HUDEP-2 (cell line): Measurements from ENCODE around the gene C1D.
"Not testable (repeated sequence)": the region's sequence is repeated elsewhere in the genome, so short reads cannot be mapped to it uniquely, and the experiment has no call there.

ENCODE experiments used
- DNase-seq, 76 experiments: peaks; one replicate each; lab custom pipeline; 2025; ENCODE audit not compliant: unreplicated experiment in 76 of 76; lab: John Stamatoyannopoulos, UW

Gene C1D

DNA sequence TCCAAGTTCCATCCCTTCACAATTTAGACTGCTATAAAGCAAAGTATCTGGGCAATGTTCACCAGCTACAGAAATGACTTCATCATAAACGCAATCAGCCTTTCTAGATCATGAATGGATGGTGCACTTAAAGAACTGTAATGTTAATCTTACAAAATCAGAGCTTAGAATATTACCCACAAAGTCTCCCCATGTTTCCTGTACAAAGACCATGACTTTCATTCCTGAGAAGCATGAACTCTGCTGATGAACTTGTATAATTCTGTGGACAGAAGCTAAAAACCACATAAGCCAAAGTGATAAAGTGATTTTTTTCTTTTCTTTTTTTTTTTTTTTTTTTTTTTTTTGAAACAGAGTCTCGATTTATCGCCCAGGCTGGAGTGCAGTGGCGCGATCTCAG is 53.3 kb downstream of the C1D start:
- DNase-seq: no peak

GRCh38 chr2:68000170-68000825 is 62.5 kb downstream of the C1D start:
- no peak for DNase-seq

DNA sequence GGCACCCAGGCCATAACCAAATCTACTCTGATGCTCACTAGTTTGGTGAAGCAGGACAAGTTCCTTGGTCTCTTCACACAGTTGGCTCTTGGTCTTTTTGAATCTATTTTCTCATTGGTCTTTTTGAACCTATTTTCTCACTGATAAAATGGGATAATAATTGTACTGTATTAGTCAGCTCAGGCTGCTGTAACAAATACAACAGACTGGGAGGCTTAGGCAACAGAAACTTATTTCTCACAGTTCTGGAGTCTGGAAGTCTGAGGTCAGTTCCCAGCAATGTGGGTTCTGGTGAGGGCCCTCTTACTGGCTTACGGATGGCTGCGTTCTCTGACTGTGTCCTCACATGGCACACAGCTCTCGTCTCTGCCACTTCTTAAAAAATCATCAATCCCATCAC is 63.5 kb downstream of the C1D start:
- no peak for DNase-seq

DNA sequence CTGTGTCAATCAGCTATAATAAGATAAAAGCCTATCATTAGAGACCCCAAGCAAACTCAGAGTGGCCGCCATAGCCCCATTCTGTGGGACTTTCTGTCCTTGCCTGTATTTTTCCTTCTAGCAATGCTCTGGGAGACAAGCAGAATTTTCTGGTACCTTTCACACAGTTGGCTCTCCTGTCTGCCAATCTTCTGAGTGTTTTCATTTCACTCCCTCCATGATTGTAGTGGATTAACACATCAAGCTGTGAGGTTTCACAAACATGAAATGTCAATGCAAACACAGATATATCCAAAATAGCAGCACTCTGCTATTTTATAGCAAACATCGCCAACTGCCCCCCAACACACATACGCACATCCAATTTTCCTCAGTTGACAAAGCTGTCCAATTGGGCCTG is 64.9 kb downstream of the C1D start:
- DNase-seq: no peak

DNA sequence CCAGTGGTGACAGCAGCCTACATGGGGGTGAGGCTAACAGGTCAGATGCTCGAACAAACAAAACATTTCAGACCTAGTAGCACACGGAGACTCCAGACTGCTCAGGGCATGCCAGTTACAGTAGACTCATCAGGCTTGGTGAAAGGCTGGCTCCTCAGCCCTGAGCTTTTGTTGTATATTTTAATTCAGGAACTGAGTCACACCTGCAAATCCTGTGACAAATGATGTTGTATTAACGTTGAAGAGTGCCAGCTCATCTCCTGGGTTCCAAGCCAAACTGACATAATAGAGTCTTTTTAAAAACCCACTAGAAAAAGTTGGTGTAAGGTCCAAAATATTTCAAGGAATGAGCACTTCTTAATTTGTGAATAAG is 65.3 kb downstream of the C1D start:
- no peak for DNase-seq

GRCh38 chr2:67996772-67997527 is 65.9 kb downstream of the C1D start:
- DNase-seq: no peak

DNA sequence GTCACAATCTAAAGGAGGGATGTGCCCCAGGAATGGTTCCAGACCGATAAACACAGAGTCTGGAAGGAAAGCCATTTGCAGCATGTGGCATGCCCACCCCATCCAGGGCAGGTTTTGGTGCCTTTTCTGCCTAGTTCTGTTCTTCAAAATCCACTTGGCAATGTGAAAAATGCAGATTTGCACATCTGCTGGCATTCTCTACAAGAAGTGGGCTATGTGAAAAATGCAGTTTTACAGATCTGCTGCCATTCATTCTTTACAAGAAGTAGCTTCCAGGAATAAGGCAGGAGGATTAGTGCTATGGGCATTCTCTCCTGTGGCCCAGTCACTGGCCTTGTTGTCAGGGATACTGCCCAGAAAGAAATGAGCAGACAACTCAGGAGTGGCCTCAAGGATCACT is 68.1 kb downstream of the C1D start:
- DNase-seq: no peak

DNA sequence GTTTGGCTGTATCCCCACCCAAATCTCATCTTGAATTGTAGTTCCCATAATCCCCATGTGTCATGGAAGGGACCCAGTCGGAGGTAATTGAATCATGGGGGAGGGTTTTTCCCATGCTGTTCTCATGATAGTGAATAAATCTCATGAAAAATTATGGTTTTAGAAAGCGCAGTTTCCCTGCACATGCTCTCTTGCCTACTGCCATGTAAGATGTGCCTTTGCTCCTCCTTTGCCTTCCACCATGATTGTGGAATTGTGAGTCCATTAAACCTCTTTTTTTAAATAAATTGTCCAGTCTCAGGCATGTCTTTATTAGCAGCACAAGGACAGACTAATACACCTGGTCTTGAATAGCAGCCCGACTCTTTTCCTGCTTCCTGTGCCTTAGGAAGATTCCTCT is 68.7 kb downstream of the C1D start:
- DNase-seq: not testable (repeated sequence)

GRCh38 chr2:67993329-67993728 is 69.5 kb downstream of the C1D start:
- DNase-seq: peak in 68 of 76 experiments; percentile 2 to 91 (median 44)

DNA sequence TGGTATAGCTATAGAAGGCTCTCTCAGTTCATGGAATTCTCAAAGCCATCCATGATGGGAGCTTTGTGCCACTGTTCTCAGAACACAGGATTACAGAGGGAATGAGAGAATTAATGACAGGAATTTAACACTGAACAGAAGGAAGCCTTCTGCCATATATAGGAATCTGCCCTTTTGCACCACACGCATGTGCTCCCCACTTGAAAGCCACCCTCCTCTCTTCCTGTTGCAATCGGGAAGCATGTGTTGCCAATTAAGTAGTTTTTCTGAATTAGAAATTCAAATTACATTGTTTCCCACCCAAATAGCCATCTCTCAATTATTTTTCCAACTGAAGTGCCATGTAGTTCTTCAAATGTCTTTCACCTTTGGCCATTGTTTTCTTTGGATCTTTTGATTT is 71.3 kb downstream of the C1D start:
- DNase-seq: no peak
